OCI-LY1 (cell line): ENCODE results near the gene PRPS1L1.

Source experiments
- H2AFZ ChIP-seq: fragments of 200-600 bp; sonication (generic), shearing (Covaris generic); 2 replicates; pipeline ENCODE4 v1.6.0; 2014; ENCODE audit warnings: antibody characterized with exemption, mild to moderate bottlenecking, low read length
- H3F3A ChIP-seq: fragments of 200-600 bp; sonication (generic), shearing (Covaris generic); 2 replicates; pipeline ENCODE4 v1.6.0; 2014; ENCODE audit warnings: mild to moderate bottlenecking, antibody characterized with exemption, low read length, moderate library complexity; ENCODE audit not compliant: insufficient read depth
- H3K27ac ChIP-seq: fragments of 200-600 bp; sonication (generic); 2 replicates; pipeline ENCODE4 v1.5.1; 2014; ENCODE audit warnings: low read length, mixed run types, mild to moderate bottlenecking, low read depth; ENCODE audit not compliant: poor library complexity, severe bottlenecking
- H3K27me3 ChIP-seq: fragments of 200-600 bp; sonication (generic); 2 replicates; pipeline ENCODE4 v1.6.0; 2014; ENCODE audit warnings: antibody characterized with exemption, mild to moderate bottlenecking, low read length, moderate library complexity; ENCODE audit not compliant: insufficient read depth
- H3K36me3 ChIP-seq: fragments of 200-600 bp; sonication (generic); 2 replicates; pipeline ENCODE4 v1.6.1; 2014; ENCODE audit warnings: mild to moderate bottlenecking, antibody characterized with exemption, low read length, moderate library complexity, mixed read lengths; ENCODE audit not compliant: insufficient read depth
- H3K4me1 ChIP-seq: fragments of 200-600 bp; sonication (generic); 2 replicates; pipeline ENCODE4 v1.5.1; 2014; ENCODE audit warnings: mild to moderate bottlenecking, low read length, moderate library complexity; ENCODE audit not compliant: insufficient read depth, severe bottlenecking
- H3K4me2 ChIP-seq: fragments of 200-600 bp; sonication (generic), shearing (Covaris generic); 2 replicates; pipeline ENCODE4 v1.6.1; 2014; ENCODE audit warnings: low read length
- H3K4me3 ChIP-seq: fragments of 200-600 bp; sonication (generic); 2 replicates; pipeline ENCODE4 v1.5.1; 2014; ENCODE audit warnings: low read length, low read depth, mild to moderate bottlenecking, mixed read lengths; ENCODE audit not compliant: poor library complexity, severe bottlenecking
- H3K79me2 ChIP-seq: fragments of 200-600 bp; shearing (Covaris generic); 2 replicates; pipeline ENCODE4 v1.6.1; 2016; ENCODE audit warnings: mixed run types, low read length, mixed read lengths; ENCODE audit not compliant: insufficient read depth
- H3K9ac ChIP-seq: fragments of 200-600 bp; sonication (generic), shearing (Covaris generic); 2 replicates; pipeline ENCODE4 v1.6.1; 2014; ENCODE audit warnings: mild to moderate bottlenecking, low read length, mixed read lengths
- H3K9me2 ChIP-seq: fragments of 200-600 bp; sonication (generic), shearing (Covaris generic); 2 replicates; pipeline ENCODE4 v1.6.1; 2014; ENCODE audit warnings: low read depth, mild to moderate bottlenecking, low read length, mixed read lengths
- H3K9me3 ChIP-seq: fragments of 200-600 bp; shearing (Covaris generic); 2 replicates; pipeline ENCODE4 v1.6.1; 2014; ENCODE audit warnings: low read length, mixed read lengths
- H4K20me1 ChIP-seq: fragments of 200-600 bp; sonication (generic), shearing (Covaris generic); 2 replicates; pipeline ENCODE4 v1.6.0; 2016; ENCODE audit warnings: mild to moderate bottlenecking, low read length; ENCODE audit not compliant: insufficient read depth
- CTCF ChIP-seq: fragments of 200-600 bp; sonication (generic), shearing (Covaris generic); IDR thresholded peaks from 2 replicates; pipeline ENCODE4 v1.5.1; 2017; ENCODE audit warnings: mild to moderate bottlenecking, antibody characterized with exemption, low read length, moderate library complexity, mixed read lengths
- EZH2 ChIP-seq: fragments of 200-600 bp; sonication (generic), shearing (Covaris generic); IDR thresholded peaks from 2 replicates; pipeline ENCODE4 v1.8.0; 2017; ENCODE audit warnings: borderline replicate concordance, mixed run types, mild to moderate bottlenecking, antibody characterized with exemption, low read length, moderate library complexity, mixed read lengths

The PRPS1L1 gene

GRCh38 chr7:18013936-18014335, 13.7 kb downstream of the PRPS1L1 start:
- Histone ChIP-seq H3K36me3 (no peaks in the 10 kb centered on the region), H3F3A (no peaks in the 10 kb centered on the region), H2AFZ (no peak overlapping the region), H3K27me3 (no peaks in the 10 kb centered on the region), H3K9ac (no peak overlapping the region), H3K4me2 (no peak overlapping the region), H3K79me2 (no peaks in the 10 kb centered on the region), H4K20me1 (no peaks in the 10 kb centered on the region), H3K27ac (no peak overlapping the region), H3K9me2 (no peaks in the 10 kb centered on the region), H3K4me1 (no peaks in the 10 kb centered on the region), H3K9me3 (no peaks in the 10 kb centered on the region), H3K4me3 (no peak overlapping the region)
- no peak for TF ChIP-seq EZH2
- no peak for TF ChIP-seq CTCF

GRCh38 chr7:18004372-18004771, 23.3 kb downstream of the PRPS1L1 start:
- Histone ChIP-seq H3K4me2 (no peak overlapping the region), H3K4me1 (no peaks in the 10 kb centered on the region), H3K9ac (no peak overlapping the region), H3F3A (no peaks in the 10 kb centered on the region), H3K9me2 (no peaks in the 10 kb centered on the region), H3K4me3 (no peak overlapping the region), H3K27me3 (no peaks in the 10 kb centered on the region), H3K9me3 (no peaks in the 10 kb centered on the region), H2AFZ (no peak overlapping the region), H3K79me2 (no peaks in the 10 kb centered on the region), H4K20me1 (no peaks in the 10 kb centered on the region), H3K27ac (no peak overlapping the region), H3K36me3 (no peaks in the 10 kb centered on the region)
- no peak for TF ChIP-seq CTCF
- no peak for TF ChIP-seq EZH2

GRCh38 chr7:18003286-18003994, 24.2 kb downstream of the PRPS1L1 start:
- no peak for TF ChIP-seq EZH2
- TF ChIP-seq CTCF: no peak
- H2AFZ ChIP-seq: no peak overlapping the region
- H3F3A ChIP-seq: no peaks in the 10 kb centered on the region
- no peaks in the 10 kb centered on the region for H3K9me2 ChIP-seq
- H3K27me3 ChIP-seq: no peaks in the 10 kb centered on the region
- H3K9ac ChIP-seq: no peak overlapping the region
- no peak overlapping the region for H3K4me2 ChIP-seq
- no peaks in the 10 kb centered on the region for H3K79me2 ChIP-seq
- H3K4me1 ChIP-seq: no peaks in the 10 kb centered on the region
- no peaks in the 10 kb centered on the region for H4K20me1 ChIP-seq
- no peaks in the 10 kb centered on the region for H3K9me3 ChIP-seq
- H3K36me3 ChIP-seq: no peaks in the 10 kb centered on the region
- H3K27ac ChIP-seq: no peak overlapping the region
- H3K4me3 ChIP-seq: no peak overlapping the region
